ENCODE measurements around the gene HNRNPUL1.

HNRNPUL1 gene

DNA sequence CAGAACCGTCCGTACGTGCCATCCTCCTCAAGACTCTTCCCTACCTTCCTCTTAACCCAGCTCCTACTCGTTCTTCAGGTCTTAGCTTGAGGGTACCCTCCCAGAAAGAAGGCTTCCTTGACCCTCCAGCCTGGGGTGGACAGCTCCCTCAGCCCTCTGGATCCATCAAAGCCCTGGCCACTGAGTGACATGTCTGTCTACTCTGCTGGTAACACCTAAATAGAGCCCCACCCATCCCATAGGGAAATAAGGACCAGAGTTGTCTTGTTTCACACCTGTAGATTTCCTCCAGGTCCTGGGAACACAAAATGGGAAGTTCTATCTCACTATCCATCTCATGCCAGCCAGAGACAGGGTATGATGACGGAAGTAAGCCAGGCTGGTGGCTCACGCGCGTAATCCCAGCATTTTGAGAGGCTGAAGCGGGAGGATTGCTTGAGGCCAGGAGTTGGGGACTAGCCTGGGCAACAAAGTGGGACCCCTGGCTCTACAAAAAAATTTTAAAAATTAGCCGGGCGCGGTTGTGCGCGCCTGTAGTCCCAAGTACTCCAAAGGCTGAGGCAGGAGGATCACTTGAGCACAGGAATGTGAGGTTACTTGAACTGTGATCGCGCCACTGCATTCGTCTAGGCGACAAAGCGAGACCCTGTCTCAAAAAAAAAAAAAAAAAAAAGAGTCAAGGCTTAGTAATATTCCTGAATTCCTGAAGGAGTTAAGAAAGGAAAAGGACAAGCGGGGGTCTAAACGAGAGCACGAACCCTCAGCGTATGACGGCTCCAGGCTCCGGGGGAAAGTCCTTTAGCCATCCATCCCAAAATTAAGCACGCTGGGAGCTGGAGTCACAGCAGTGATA lies 45.2 kb downstream of the HNRNPUL1 start:
- DNase-seq, result no peak

DNA sequence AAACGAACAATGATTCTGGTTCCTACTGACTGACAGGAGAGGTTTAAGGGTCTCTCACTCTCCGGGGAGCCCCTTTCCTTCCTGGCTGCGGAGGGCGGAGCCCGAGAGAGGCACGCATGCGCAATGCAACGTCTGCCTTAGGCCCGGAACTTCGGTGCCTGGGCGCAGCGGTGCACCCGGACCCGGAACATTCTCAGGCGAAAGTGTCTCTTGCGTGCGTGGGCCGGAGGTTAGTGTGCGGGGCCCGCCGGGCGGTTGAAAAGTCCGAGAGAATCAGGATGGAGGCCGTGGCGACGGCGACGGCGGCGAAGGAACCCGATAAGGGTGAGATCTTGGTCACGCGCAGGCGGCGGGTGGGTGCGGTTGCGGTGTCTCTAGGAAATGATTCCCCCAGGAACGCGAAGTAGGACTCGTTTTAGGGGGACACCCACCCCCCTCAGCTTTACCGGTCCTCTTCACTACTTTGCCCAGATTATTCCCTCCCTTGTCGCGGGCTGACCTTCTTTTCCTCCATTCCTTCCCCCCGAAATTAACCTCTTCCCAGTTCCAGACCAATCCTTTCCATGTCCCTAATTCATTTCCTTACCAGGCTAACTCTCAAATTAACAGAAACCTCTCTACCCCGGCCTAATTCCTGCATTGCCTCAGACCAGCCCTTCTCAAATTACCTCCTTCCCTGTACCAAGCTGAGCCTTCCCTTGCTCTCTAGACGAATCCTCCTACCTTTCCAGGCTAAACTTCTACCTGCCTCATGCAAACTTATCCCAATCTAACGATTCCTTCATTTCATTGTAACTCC lies 46.1 kb downstream of the HNRNPUL1 start, which contains the start of gene CCDC97:
TSS of gene CCDC97 (plus strand) at position 140 of the 799 bp plus-strand sequence. CDS start at position 279, 139 bp downstream.
- DNase-seq, result peak; percentile 74

DNA sequence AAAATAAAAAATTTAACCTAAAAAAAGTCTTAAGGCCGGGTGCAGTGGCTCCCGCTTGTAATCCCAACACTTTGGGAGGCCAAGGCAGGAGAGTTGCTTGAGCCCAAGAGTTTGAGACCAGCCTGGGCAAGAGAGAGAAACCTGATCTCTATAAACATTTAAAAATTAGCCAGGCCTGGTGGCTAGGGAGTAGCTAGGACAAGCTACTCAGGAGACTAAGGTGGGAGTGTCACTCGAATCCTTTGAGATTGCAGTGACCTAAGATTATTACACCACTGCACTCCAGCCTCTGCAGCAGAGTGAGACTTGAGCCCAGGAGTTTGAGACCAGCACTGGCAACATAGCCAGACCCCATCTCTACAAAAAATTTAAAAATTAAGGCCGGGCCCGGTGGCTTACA lies 46.9 kb downstream of the HNRNPUL1 start:
- DNase-seq, result no peak

GRCh38 chr19:41311613-41312012 lies 47.4 kb downstream of the HNRNPUL1 start:
- DNase-seq, result no peak

GRCh38 chr19:41316306-41316920 lies 52.2 kb downstream of the HNRNPUL1 start:
- DNase-seq, result no peak

GRCh38 chr19:41318696-41319499 lies 54.7 kb downstream of the HNRNPUL1 start:
- DNase-seq, result no peak

DNA sequence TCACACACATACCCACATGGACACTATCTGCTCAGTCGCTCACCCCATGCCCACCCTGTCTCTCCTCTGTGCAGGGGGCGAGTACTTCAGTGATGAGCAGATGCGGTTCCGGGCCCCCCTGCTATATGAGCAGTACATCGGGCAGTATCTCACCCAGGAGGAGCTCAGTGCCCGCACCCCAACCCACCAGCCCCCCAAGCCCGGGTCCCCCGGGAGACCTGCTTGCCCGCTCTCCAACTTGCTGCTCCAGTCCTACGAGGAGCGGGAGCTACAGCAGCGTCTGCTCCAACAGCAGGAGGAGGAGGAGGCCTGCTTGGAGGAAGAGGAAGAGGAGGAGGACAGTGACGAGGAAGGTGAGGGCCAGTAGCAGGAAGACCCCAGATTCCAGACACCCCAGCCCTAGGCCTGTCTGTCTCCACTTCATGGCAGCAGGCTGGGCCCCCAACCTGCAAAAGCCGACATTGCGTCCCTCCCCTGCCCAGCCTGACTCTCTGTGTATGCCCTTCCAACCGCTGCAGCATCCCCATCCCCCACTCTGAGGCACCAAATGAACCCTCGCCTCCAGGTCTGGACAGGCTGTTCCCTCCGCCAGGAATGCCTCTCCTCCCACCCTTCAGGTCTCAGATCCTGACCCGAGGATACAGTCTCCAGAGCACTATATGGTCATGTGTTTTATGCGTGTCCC lies 55.5 kb downstream of the HNRNPUL1 start:
- no peak for DNase-seq

GRCh38 chr19:41320185-41320518 lies 56.0 kb downstream of the HNRNPUL1 start:
- DNase-seq, result no peak

DNA sequence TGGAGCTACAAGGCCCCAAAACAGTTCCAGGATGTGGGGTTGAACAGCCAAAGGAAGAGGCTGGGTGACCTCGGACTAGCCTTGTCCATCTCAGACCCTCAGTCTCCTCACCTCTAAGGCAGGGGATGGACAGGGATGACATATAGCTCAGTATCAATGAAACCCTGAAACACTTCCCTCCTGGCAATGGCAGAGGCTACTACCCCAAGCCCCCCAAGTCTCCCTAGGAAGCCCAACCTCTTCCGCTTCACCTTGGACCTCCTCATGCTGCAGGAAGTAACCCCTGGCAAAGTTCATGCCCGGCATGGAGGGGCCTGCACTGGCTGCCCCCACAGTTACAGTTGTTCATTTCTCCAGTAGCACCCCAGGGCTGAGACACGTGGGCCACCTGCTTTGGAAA lies 56.4 kb downstream of the HNRNPUL1 start:
- no peak for DNase-seq

DNA sequence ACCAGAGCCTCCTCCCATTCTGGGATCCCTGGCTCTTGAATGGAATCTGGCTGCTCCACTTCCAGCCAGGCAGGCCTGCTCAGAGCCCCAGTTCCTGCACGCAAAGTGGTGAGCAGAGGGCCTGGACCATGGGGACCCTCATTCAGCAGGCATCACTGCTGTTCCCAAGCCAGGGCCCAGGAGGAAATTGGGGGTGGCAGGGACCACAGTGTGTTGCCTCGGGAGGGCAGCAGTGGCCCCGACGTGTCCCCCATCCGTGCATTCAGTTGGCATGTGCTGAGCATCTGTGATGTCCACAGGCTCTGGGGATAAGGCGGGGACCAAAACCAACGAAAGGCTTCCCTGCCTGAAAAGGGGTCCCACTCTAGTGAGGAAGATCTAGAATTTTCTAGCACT lies 57.0 kb downstream of the HNRNPUL1 start:
- DNase-seq, result no peak

DNA sequence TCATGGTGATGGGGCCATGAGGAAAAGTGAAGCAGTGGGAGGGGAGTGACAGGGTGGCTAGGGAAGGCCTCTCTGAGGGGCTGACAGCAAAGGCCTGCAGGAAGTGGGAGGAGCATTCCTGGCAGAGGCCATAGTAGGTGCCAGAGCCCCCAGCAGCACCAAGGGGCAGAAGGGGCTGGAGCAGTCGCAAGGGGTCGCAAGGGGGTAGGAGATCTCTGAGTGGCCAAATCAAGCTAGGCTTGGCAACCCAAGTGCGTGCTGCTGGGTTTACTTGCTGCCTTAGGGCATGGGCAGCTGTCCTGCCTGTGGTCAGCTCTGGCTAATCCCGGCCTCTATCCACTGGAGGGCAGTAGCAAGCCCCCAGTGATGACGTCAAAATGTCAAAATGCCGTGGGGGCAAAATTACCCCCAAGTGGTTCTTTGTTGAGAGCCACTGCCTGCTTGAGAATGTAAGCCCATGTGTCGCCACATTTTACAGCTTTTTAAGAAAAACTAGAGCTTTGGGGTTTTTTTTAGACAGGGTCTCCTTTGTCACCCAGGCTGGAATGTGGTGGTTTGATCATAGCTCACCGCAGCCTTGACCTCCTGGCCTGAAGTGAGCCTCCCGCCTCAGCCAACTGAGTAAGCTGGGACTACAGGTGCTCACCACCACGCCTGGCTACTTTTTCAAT lies 57.6 kb downstream of the HNRNPUL1 start:
- no peak for DNase-seq

- DNase-seq, result no peak
These were observed 58.3 kb downstream of the HNRNPUL1 start for GRCh38 chr19:41322451-41322850.

- no peak for DNase-seq
These were observed 58.9 kb downstream of the HNRNPUL1 start for GRCh38 chr19:41323023-41323422.

- no peak for DNase-seq
These were observed 59.4 kb downstream of the HNRNPUL1 start for GRCh38 chr19:41323430-41324125.

- DNase-seq, result no peak
These were observed 60.1 kb downstream of the HNRNPUL1 start for GRCh38 chr19:41324231-41324702.

- no peak for DNase-seq
These were observed 60.9 kb downstream of the HNRNPUL1 start for GRCh38 chr19:41324921-41325639.

DNA sequence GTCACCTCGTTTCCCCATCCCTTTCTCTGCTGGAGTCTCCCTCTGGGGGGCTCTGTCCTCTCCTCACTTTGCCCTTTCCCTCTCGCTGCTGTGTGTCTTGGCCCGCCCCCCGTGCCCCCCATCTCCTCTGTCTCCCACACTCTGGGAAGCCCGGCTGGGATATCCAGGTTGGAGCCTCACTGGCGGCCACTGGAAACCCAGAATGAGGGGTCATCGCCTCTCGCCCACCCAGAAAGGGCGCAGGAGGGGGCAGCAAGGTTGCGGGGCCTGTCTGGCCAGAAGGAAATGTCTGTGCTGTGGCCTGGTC lies 61.4 kb downstream of the HNRNPUL1 start:
- no peak for DNase-seq

- DNase-seq, result no peak
These were observed 62.0 kb downstream of the HNRNPUL1 start for GRCh38 chr19:41325947-41326706.

- DNase-seq, result no peak
These were observed 63.0 kb downstream of the HNRNPUL1 start for GRCh38 chr19:41327076-41327575.

All from SHP77 treated with DMSO at 0.1 percent for 48 hours (cell line).